HG03469 (cell line): ENCODE results near the gene CORO1C.

Source experiments
- ATAC-seq: cut with Tn5 transposase; IDR thresholded peaks from one replicate; pipeline ENCODE4 v1.9.1; 2021; ENCODE audit warnings: mild to moderate bottlenecking, moderate library complexity, moderate number of reproducible peaks; ENCODE audit not compliant: unreplicated experiment

The CORO1C gene

DNA sequence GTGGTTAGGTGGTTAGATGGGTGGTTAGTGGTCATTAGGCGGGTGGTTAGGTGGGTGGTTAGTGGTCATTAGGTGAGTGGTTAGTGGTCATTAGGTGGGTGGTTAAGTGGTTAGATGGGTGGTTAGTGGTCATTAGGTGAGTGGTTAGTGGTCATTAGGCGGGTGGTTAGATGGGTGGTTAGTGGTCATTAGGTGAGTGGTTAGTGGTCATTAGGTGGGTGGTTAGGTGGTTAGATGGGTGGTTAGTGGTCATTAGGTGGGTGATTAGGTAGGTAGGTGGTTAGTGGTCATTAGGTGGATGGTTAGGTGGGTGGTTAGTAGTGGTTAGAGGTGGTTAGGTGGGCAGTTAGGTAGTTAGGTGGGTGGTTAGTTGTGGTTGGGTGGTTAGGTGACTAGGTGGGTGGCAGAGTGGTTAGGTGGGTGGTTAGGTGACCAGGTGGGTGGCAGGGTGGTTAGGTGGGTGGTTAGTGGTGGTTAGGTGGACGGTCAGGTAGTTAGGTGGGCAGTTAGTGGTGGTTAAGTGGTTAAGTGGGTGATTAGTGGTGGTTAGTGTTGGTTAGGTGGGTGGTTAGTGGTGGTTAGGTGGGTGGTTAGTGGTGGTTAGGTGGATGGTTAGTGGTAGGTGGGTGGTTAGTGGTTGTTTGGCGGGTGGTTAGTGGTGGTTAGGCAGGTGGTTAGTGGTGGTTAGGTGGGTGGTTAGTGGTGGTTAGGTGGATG, 125.5 kb downstream of the CORO1C start:
- ATAC-seq: no peak

DNA sequence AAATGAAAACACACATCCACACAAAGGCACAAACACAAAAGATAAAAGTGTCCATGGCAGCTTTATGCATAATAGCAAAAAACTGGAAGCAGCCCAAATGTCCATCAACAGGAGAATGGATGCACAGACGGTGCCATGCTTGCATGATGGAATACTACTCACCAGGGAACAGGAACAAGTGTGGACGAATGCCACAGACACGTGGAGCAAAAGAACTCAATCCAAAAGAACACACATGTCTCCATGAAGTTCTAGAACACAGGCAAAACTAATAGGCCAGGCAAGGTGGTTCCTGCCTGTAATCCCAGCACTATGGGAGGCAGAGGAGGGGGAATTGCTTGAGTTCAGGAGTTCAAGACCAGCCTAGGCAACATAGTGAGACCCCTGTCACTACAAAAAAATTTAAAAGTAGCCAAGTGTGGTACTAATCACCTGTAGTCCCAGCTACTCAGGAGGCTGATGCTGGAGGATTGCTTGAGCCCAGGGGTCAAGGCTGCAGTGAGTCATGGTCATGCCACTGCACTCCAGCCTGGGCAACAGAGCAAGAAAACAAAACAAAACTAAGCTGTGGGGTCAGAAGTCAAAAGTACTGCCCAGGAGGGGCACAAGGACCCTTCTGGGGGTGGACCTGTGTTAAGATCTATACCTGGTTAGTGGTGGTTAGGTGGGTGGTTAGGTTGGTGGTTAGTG, 126.2 kb downstream of the CORO1C start:
- ATAC-seq: no peak

DNA sequence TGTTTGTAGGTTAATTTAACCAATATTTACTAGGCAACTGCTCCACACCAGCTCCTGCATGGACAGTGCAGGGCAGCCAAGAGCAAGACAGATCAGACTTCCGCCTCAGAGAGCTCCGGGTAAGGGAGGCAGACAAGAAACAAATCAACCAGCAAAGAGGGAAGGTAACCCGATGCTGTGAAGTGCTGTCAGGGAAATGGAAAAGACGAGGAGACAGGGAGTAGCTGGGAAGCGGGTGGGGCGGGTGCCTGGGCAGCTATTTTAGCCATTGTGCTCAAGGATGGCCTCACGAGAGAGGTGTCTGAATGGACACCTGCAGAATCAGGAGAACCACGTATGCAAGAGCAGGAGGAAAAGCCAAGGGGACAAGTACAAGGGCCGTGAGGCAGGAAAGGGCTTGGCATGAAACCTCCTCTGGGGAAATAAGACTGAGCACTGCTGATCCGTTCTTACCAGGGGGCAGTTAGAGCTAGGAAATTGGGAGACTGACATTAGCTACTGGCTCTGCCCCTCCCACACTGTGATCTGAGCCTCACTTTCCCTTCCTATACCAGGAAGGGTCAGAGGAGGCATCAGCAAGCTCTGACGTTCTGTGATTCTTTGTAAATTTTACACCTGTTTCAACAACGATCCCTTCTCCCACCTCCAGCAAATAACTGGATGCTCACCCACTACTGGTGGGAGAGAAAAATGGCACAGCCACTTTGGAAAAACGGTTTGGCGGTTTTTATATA, 126.9 kb downstream of the CORO1C start:
- ATAC-seq: no peak

DNA sequence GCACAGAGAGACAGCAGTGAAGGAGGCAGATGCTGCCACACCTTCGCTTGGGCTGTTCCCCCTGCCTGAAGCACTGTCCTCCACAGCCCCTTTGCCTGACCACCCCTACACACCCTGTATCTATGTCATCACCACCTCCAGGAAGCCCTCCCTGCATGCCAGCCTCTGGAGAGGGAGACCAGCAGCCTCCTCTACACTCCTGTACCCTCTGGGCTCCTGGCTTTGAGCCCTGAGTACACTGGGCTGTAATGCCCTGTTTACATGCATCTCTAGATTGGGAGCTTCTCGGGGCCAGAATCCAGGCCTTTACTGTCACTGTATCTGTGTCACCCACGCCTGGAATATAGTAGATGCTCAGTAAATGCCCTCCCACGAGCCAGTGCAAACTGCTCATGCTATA, 127.6 kb downstream of the CORO1C start:
- ATAC-seq: no peak

DNA sequence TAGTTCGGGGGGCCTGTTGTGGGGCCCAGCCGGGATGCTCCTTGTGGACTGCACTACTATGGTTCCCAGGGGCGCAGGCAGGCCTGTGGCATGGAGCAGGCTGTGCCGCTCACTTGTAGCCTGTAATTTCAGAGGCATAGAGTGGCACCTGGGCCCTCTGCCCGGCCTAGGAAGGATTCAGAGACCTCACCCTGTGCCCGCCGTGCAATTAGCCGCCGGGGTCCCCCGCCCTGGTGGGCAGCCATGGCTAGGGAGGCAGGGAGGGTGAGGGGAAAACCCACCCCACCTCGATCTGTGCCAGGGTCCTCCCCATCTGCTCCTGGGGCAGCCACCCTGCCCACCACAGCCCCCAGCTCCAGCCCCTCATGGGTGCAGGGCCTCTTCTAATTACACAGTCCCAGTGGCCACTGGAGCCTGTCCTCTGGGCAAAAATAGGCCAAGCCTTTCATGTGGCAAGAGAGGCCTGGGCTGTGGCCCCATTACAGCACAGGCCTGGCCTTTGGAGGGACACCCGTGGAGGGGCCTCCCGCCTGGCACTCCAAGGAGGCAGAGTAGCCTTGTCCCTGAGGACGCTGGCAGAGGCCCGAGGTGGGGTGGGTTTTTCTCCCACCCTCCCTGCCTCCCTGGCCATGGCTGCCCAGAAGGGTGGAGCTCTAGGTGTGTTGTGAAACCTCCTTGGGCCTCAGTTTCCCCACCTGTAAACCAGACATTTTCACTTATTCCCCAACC, 128.2 kb downstream of the CORO1C start:
- ATAC-seq: no peak

DNA sequence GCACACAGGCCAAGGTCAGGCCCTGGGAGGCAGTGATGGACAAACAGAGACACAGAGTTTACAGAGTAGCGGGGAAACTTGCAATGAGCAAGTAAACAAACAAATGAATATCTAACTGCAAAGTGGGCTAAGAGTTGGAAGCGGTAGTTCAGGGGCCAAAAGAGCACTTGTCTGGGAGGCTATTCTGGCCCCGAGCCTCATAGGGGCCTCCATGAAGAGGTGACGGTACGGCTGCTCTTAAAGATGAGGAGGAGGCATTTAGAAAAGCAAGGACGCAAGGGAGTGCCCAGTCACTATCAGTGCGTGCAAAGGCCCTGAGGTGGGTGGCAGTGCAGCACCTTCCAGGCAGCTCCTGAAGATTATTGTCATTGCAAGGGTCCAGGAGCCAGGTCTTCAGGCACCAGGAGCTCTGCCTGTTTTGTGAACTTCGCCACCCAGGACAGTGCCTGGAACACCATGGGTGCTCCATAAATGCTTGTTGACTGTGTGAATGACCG, 129.1 kb downstream of the CORO1C start:
- no peak for ATAC-seq

DNA sequence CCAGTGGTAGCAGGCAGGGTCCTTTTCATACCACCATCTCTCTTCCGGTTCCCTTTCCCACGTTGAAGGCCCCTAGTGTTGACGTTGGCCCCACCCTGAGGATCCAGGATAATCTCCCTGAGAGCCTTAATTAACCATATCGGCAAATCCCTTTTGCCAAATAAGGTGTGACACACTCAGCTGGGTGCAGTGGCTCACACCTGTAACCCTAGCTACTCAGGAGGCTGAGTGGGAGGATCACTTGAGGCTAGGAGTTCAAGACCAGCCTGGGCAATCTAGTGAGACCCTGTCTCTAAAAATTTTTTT, 130.7 kb downstream of the CORO1C start:
- no peak for ATAC-seq

DNA sequence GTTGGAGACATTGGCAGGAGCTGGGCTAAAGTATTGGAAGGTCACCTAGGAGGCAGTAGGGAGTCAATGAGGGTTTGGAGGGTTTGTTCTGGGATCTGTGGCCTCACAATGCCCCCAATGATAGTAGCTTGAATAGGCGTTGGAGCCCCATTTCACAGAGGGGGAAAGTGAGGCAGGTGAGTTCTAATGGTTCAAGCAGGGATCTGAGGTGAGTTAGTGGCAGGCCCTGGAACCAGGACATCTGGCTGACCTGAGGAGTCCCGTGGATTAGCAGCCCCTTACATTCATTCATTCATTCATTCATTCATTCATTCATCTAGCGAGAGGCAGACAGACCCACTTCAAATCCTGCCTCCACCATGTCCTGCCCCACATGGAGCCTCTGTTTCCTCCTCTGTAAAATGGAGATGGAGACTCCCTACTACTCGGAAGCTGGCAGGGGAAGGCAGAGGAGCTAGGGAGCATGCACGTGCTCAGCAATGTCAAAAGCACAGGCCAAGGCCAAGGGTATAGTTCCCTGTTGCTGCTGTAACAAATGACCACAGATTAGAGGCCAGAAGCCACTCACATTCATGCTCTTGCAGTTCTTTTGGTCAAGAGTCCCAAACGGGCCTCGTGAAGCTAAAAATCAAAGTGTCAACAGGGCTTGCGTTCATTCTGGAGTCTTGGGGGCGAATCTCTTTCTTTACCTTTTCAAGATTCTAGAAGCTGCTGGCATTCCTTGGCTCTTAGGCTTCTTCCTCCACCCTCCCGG, 131.2 kb downstream of the CORO1C start:
- ATAC-seq: no peak

DNA sequence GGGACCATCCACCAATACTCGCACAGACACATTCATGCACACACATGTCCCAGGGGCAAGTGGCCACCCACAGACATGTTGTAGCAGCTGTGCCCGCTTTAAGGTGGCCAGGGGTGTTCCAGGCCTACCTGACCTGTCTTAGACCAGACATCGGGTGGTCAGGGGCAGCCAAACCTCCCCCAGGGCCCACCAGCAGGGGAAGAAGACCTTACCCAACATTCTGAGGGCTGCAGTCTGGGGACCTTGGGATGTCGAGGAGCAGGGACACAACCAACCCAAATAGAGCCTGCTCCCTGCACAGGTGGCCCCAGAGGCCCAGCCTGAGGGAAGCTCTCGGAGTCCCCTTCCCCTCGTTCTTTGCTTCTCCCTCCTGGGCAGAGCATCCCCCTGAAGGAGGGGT, 131.8 kb downstream of the CORO1C start:
- ATAC-seq: no peak

DNA sequence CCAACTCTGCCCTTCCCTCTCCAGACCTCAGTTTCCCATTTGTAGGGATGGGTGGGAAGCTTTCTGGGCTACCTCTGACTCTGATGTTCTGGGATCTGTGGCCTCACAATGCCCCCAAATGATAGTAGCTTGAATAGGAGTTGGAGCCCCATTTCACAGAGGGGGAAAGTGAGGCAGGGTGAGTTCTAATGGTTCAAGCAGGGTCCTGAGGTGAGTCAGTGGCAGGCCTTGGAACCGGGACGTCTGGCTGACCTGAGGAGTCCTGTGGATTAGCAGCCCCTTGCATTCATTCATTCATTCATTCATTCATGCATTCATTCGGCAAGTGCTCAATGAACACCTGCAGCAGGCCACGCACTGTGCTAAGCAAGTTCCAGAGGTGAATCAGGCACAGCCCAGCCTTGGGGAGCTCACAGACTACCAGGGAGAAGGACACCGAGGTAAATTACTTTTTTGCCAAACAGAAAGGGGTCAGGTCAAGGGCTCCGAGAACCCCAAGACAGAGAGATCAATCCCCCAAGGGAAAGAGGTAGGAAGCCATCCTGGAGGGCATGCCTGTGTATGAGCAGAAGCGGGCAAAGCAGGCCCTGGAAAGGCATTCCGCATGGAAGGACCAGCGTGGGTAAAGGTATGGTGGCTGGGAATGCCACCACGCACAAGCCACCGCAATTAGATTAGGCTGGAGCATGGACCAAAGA, 132.6 kb downstream of the CORO1C start:
- no peak for ATAC-seq

DNA sequence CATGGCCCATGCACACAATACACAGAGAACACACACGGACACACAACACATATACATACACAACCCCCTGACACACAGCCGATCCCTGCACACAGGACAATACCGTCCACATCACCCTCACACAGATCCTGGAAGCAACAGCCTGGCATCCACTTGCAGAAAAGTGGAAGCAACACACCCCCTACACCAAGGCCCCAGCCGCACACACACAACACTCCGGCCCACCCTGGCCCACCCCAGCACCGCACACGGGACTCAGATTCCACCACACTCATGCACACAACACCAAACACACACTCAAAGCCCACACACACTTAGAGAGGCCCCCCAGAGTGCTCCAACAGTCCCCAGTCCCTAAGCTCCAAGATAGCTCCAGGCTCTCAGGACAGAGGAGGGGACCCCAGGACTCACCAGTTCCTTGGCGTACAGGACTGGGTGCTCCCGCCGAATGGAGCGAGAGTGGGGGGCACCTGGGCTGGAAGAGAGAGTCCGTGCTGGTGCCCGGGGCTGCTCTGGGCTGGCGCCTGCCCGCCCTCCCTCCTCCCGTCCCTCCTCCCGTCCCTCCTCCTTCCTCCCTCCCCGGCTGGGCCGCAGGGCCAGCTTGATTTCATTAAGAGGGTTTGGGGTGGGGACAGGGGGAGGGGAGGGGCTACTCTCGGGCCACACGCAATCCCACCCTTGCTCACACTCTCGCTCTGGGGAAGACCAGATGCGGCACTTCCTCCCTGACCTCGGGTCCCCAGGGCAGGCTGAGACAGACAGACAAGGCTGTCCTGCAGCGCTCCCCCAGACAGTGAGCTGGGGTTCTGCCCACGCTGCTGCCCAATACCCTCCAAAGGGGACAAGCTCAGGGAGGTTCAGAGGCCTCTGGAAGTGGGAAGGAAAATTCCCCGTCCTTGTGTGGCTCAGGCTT, 133.5 kb downstream of the CORO1C start, which contains the start of gene TMEM119:
TSS of gene TMEM119 (minus strand) at position 526 of the 913 bp plus-strand sequence. CDS start 5,701 bp downstream, outside the sequence.
- no peak for ATAC-seq

DNA sequence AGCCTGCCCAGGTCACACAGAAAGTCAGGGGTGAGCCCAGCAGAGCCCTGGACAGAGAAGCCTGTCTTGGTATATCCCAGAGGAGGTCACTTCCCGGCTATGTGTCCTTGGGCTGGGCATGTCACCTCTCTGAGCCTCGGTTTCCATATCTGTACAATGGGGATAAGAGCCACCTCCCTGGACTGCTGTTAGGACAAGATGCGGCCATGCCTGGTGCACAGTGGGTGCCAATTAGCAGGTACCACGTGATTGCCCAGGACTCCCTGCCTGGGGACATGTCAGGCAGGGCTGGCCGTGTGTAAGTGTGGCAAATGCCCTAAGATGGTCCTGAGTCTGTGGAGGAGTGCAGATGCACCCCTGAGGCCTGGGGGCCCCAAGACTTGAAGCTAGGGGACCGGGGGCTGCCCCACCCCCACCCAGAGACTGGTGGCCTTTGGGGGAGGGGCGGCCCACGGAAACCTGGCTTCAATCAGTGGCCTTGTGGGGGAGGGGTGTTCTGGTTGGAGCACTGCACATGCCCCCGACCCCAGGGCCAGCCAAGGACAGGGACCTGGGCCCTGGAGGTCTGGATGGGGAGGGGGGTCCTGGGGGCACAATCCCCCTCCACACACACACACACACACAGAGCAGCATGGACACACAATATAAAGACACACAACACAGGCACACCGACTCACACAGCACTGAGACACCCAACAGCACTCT, 134.3 kb downstream of the CORO1C start:
- ATAC-seq: no peak

DNA sequence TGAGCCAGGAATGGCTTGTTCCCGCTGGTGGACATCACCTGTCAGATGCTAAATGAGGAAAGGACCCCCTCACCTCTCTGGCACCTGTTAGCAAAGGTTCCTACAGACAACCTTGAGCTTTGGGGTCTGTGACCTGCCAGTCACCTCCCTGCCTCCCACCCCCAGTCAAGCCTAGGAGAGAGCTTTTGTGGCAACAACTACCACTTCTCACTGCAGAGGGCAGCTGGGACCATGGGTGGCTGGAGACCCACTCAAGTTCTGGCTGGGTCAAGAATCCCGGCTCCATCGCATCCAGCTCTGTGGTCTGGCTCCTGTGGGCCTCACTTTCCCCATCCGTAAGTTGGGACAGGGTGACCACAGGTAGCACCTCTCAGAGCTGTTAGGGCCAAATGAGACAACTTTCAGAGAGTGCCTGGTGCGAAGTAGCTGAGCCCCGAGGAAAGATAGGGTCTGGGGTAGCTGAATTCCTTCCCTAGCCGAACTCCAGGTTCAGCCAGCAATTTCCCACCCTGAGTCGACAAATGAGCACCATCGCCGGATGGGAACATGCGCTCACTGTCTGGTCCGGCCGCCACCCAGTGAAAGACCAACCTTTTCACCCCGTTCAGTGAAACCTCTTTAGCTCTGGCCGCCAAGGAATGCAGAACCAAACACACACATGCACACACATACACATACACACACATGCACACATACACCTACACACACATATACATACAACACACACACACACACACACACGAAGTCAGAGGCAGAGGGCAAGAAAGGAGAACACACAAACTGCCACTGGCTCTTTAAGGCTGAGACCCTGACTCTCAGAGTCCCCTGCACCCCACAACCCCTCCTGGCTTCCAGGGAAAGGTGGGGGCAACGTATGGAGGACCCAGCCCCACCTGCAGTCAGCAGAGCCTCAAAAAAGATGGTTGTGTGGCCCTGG, 135.3 kb downstream of the CORO1C start:
- ATAC-seq: no peak
